HG02840 (cell line): ENCODE data around the gene COA6.

Source experiments
- ATAC-seq: cut with Tn5 transposase; IDR thresholded peaks from one replicate; pipeline ENCODE4 v1.9.1; 2021; ENCODE audit warnings: mild to moderate bottlenecking, moderate library complexity, moderate number of reproducible peaks; ENCODE audit not compliant: unreplicated experiment, low FRiP score

COA6 gene, protein sequence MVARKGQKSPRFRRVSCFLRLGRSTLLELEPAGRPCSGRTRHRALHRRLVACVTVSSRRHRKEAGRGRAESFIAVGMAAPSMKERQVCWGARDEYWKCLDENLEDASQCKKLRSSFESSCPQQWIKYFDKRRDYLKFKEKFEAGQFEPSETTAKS

DNA sequence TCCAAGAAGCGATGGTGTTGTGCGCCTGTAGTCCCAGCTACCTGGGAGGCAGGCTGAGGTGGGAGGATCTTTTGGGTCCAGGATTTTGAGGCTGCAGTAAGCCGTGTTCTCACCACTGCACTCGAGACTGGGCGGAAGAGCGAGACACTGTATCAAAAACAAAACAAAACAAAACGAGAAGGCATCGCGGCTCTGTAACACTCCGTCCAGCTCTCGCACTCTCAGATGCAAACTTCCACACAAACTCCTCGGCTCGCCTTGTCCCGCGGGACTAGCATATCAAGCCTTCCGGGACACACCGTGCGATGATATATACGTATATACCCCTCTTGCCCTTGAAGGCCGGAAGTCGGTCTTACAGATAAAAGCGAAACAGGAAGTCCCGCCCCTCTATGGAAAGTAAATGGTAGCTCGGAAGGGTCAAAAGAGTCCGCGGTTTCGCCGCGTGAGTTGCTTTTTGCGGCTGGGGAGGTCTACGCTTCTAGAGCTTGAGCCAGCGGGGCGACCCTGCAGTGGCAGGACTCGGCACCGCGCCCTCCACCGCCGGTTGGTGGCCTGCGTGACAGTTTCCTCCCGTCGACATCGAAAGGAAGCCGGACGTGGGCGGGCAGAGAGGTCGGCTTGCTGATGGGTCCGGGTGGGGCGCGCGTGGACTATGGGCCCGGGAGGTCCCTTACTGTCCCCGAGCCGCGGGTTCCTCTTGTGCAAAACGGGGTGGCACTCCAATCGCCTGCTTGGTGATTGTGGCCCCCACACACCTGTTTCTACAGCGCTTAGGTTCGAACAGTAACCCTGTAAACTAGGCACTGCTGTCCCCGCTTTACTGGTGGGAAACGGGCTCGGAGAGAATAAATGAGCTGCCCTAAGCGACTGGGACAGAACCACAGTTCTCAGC is at the start of gene COA6:
Gene COA6, plus strand, starts transcription at position 393 of the 895 bp plus-strand sequence. Its CDS starts 11 bp downstream, at position 404.
- peak; percentile 94 for ATAC-seq

- ATAC-seq = no peak
These were observed 48.4 kb upstream of the COA6 start for GRCh38 chr1:234324821-234325220.

- ATAC-seq = peak; percentile 15
These were observed 47.3 kb upstream of the COA6 start for GRCh38 chr1:234325878-234326496.

DNA sequence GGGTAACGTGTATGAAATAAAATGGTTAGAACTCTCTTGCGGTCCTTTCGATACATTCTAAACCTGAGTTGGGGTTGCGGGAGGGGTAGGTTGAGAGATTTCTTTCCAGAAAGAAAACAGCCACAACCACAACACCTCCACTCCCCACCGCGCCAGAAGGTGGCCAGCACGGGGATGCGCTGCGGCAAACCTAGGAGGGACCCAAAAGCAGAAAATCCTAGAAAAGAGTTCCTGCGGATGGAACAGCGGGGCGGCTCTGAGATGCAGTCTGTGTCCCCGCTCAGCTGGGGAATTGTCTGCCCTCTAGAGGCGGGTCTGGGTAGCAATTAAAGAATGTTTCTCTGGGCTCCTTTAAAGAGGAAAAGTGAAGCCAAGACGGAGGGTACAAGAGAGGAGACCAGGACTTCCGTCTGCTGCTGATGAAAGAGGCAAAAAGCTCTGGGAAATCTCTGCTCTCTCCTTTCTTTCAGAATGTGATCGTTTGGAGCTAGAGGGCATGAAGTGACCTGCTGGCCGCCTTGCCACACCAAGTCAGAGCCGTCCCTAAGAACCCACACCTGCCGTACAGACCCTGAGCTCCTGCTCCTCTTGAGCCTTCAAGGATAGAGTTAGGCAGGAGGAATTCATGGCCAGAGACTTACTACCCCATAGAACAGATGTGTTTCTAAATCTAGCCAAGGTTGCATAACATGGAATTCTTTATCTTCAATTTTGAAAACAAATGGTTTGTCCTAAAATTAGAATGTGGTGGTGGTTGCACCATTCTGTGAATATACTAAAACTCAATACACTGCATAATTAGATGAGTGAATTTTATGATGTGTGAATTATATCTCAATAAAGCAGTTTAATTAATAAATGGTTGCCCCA is 46.5 kb upstream of the COA6 start:
- peak; percentile 79 for ATAC-seq

- ATAC-seq = no peak
These were observed 45.6 kb upstream of the COA6 start for GRCh38 chr1:234327577-234328164.

DNA sequence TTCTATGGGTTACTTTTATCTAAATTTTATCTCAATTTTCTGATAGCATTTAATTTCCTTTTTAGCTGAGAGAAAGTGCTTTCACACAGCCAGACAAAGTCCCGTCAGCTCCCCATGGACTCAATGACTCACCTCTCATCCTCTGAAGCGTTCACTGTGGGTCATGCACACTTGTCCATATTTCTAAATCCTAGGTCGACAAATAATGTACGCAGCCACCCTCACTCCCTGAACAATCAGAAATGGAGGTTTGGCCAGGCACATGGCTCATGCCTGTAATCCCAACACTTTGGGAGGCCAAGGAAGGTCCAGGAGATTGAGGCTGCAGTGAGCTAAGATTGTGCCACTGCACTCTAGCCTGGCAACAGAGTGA is 42.4 kb upstream of the COA6 start:
- no peak for ATAC-seq

DNA sequence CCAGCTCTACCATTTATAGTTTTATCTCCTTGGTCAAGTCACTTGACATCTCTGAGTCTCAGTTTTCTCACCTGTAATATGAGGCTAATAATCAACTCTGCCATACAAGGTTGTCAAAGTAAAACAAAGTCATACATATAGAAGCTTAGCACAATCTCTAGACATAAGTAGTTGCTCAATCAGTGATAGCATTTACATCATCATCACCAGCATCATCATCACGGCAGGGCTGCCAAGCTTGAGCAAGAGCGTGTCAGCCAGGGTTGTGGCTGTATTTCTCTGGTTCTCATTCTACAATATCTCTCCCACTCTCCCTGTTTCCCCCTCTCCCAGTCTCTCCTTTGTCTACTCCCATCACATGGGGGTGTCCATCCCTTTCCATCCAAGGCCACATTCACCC is 41.7 kb upstream of the COA6 start:
- no peak for ATAC-seq

- ATAC-seq = no peak
These were observed 36.9 kb upstream of the COA6 start for GRCh38 chr1:234336359-234336758.

GRCh38 chr1:234337233-234337632 is 36.0 kb upstream of the COA6 start:
- ATAC-seq = no peak

GRCh38 chr1:234340528-234340927 is 32.7 kb upstream of the COA6 start:
- no peak for ATAC-seq

DNA sequence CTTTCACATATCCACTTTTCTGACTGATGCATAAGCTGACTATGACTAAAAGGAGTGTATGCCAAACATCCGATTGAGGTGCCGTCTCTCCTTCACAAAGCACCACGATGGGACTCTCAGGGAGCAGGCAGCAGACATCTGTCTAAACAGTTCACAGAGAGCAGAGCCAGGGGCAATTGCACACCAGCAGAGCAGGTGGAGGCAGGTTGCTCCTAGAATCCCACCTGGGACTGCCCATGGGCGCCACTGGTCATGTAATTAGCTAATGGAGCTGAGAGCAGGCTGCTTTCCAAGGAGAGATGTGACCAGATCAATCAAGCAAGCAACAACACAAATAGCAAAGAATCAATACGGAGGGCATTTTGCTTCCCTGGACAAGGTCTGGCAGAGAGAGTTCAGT is 30.5 kb upstream of the COA6 start:
- ATAC-seq = no peak

DNA sequence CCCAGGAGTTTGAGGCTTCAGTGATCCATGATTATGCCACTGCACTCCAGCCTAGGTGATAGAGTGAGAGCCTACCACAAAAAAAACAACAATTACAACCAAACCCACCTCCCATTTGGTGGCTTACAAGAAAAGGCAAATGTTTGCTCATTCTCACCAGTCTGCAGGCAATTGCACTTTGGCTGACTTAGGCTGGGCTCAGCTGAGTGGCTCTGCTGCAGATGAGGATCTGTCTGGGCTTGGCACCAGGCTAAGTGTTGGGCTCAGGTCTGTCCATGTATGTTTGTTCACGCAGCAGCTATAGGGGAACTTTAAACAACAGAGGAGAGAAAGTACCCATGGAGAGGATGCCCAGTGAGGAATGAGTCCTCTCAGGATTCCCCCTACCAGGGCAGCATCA is 28.0 kb upstream of the COA6 start:
- no peak for ATAC-seq

GRCh38 chr1:234348964-234349363 is 24.3 kb upstream of the COA6 start:
- ATAC-seq = no peak

- ATAC-seq = no peak
These were observed 17.3 kb upstream of the COA6 start for GRCh38 chr1:234355782-234356510.

GRCh38 chr1:234356615-234357269 is 16.5 kb upstream of the COA6 start:
- ATAC-seq = peak; percentile 72

GRCh38 chr1:234357831-234358230 is 15.4 kb upstream of the COA6 start:
- no peak for ATAC-seq

DNA sequence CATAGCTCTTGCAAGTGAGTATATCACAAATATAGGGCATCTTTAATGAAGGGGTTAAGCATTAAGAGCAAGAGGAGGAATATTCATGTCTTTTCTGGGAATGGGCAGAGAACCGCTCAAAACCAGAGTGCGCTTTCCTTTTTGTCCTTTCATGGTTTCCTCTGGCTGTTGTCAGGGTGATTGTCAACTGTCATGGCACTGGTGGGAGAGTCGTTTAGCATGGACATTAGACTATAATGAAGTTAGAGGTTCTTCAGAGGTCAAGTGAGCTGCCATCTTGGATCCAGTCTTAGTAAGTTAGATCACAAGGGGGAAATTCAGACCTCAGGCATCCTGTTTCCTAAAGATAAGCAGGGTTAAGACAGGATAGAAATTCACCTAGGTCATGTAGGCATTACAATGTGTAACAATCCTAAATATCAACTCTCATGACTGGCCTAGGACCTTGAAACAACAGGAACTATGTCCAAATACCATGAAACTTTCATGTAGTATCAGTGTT is 12.1 kb upstream of the COA6 start:
- ATAC-seq = no peak

DNA sequence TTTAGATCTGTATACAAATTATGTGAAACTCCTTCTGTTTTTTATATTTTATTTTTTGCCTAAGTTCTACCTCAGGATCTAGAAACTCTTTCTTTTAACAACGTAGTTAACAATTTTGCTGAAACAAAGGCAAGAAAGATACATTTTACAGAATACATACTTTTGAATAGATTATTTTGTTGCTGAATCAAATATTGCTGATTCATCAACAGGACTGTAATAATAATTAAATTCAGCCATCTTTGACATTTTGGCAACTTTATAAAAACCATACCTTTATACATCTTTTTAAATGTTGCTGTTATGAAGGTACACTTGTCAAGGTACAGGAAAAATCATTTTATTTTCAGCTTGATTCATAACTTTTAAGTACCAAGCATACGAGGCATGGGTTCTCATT is 10.7 kb upstream of the COA6 start:
- no peak for ATAC-seq
